Measurements from ENCODE around the gene FOXRED2. TPM values are rescaled to one million over a fixed set of nuclear protein-coding genes. Genes with fewer than 3 reads are reported as not detected.
A peak's percentile ranks its signal among the peaks of the same experiment; 100 is the strongest.

The FOXRED2 gene
- total RNA-seq, 2 donors from 2014 or later = 28.3 to 33.3 TPM

DNA sequence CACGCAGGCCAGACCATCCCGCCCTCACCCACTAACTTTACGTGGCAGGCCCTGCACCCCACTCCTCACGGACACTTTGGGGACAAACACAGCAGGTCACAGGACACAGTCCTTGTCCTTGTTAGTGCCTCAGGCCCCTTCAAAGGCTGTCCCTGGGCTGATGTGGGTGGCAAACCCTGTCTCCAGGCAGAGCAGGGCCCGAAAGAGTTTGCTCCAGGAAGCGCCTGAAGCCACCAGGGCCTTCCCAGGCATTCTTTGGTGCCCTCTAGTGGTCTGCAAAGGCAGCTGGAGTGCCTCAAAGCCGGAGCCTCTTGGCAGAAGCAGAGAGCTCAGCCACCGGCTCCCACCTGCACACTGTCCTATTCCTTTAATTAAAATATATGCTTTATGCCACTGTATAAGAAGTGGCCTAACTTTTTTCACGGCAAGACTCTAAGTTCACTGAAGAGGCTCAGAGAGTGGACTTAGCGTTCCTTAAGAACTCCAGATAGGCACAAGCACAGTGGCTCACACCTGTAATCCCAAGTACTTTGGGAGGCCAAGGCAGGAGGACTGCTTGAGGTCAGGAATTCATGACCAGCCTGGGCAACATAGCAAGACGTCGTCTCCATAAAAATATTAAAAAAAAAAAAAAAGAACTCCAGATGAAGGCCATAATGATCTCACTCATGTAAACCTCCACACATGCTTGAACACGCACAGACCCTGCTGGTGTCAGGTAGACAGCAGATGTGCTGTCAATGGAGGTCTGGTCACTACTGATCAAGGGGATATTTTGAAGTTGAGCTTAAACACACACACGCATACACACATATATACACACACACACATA is 36.5 kb downstream of the FOXRED2 start:
- peak; percentile 94 for DNase-seq
- H3K4me1 ChIP-seq (ENCODE audit: control insufficient read depth, insufficient read depth, low read length) = no peaks in the 10 kb centered on the region
- Mint-ChIP-seq H3K4me1 (peaks cover 4% of the 10 kb centered on the region), H3K9me3 (no peaks in the 10 kb centered on the region), H3K27ac (peak overlapping the region; percentile 83), H3K36me3 (ENCODE audit: low read depth) (peaks cover 14% of the 10 kb centered on the region), H3K4me3 (no peak overlapping the region), H3K27me3 (ENCODE audit: insufficient read depth) (no peaks in the 10 kb centered on the region)
- H3K9me3 ChIP-seq (ENCODE audit: control insufficient read depth, low read length) = no peaks in the 10 kb centered on the region
- no peak overlapping the region for H3K9ac ChIP-seq (ENCODE audit: extremely low read depth, low read length, poor library complexity, severe bottlenecking)
- H3K27me3 ChIP-seq (ENCODE audit: control insufficient read depth, insufficient read depth, low read length, poor library complexity, severe bottlenecking) = no peaks in the 10 kb centered on the region
- no peak overlapping the region for H3K4me3 ChIP-seq (ENCODE audit: low read length)
- no peak overlapping the region for H3K27ac ChIP-seq (ENCODE audit: low read depth, low read length)
- TF ChIP-seq, protein P1, sequence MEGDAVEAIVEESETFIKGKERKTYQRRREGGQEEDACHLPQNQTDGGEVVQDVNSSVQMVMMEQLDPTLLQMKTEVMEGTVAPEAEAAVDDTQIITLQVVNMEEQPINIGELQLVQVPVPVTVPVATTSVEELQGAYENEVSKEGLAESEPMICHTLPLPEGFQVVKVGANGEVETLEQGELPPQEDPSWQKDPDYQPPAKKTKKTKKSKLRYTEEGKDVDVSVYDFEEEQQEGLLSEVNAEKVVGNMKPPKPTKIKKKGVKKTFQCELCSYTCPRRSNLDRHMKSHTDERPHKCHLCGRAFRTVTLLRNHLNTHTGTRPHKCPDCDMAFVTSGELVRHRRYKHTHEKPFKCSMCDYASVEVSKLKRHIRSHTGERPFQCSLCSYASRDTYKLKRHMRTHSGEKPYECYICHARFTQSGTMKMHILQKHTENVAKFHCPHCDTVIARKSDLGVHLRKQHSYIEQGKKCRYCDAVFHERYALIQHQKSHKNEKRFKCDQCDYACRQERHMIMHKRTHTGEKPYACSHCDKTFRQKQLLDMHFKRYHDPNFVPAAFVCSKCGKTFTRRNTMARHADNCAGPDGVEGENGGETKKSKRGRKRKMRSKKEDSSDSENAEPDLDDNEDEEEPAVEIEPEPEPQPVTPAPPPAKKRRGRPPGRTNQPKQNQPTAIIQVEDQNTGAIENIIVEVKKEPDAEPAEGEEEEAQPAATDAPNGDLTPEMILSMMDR (conservative IDR thresholded peaks at IDR 0.05) = peak; percentile 96
- peaks cover 23% of the 10 kb centered on the region for H3K36me3 ChIP-seq (ENCODE audit: control insufficient read depth, insufficient read depth, low read length)
- WGBS, 2 experiments (ENCODE audit: insufficient coverage in 1 of 2, insufficient read length in 1 of 2) = 63 to 67% methylated on average over 6 to 14 of the region's 14 CpGs

DNA sequence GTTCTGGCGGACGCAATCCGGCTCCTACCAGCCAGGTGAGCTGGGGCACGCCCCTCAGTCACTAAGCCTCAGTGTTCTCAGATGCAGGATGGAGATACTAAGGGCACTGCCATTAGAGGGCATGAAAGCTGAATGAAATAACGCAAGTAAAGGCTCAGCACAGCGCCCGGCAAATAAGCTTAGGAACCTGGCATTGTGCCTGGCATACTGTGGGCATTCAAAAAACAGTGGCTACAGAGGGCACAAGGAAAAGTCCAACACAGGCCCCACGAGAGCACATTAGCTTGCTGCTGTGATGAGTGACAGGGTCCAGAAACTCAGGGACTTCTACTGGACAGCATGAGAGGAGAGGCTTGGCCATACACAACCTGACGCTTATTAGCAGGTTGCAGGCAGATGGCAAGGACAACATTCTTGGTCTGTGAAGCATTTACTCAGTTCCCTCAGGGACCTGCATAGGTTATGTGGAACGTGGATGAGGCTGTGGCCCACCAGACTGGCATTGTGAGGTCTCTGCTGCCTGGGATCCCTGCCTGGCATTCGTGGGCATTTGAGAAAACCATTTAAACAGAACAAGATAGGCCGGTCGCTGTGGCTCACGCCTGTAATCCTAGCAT is 37.6 kb downstream of the FOXRED2 start:
- Histone ChIP-seq H3K9me3 (ENCODE audit: control insufficient read depth, low read length) (no peaks in the 10 kb centered on the region), H3K9ac (ENCODE audit: extremely low read depth, low read length, poor library complexity, severe bottlenecking) (no peak overlapping the region), H3K4me1 (ENCODE audit: control insufficient read depth, insufficient read depth, low read length) (no peaks in the 10 kb centered on the region), H3K36me3 (ENCODE audit: control insufficient read depth, insufficient read depth, low read length) (peaks cover 12% of the 10 kb centered on the region), H3K4me3 (ENCODE audit: low read length) (no peak overlapping the region), H3K27me3 (ENCODE audit: control insufficient read depth, insufficient read depth, low read length, poor library complexity, severe bottlenecking) (no peaks in the 10 kb centered on the region), H3K27ac (ENCODE audit: low read depth, low read length) (no peak overlapping the region)
- Mint-ChIP-seq H3K4me1 (peaks cover 4% of the 10 kb centered on the region), H3K9me3 (no peaks in the 10 kb centered on the region), H3K27ac (no peak overlapping the region), H3K27me3 (ENCODE audit: insufficient read depth) (no peaks in the 10 kb centered on the region), H3K36me3 (ENCODE audit: low read depth) (peaks cover 5% of the 10 kb centered on the region), H3K4me3 (no peak overlapping the region)
- TF ChIP-seq, protein P1 (conservative IDR thresholded peaks at IDR 0.05) = no peak
- no peak for DNase-seq
- WGBS, 2 experiments (ENCODE audit: insufficient coverage in 1 of 2, insufficient read length in 1 of 2) = 95 to 99% methylated on average over 12 to 14 of the region's 14 CpGs

DNA sequence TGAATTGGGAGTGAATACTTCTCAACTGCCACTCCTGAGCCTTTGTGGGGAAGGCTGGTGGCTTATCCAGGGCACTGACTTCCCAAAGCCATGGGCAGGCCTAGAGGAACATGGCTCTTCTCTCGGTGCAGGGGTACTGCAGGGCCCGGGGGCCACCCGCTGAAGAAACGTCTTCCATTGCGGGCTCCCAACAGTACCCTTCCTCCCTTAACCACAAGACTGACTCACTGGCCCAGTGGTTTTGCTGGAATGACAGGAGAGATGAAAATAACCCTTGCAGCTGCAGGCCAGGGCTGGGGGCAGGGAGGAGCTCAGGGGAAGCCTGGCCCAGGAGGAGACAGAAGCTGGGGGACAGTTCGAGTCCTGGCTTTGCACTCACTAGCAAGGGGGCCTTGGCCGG is 38.9 kb downstream of the FOXRED2 start:
- Histone ChIP-seq H3K36me3 (ENCODE audit: control insufficient read depth, insufficient read depth, low read length) (peaks cover 8% of the 10 kb centered on the region), H3K9me3 (ENCODE audit: control insufficient read depth, low read length) (no peaks in the 10 kb centered on the region), H3K9ac (ENCODE audit: extremely low read depth, low read length, poor library complexity, severe bottlenecking) (no peak overlapping the region), H3K4me1 (ENCODE audit: control insufficient read depth, insufficient read depth, low read length) (no peaks in the 10 kb centered on the region), H3K4me3 (ENCODE audit: low read length) (no peak overlapping the region), H3K27me3 (ENCODE audit: control insufficient read depth, insufficient read depth, low read length, poor library complexity, severe bottlenecking) (no peaks in the 10 kb centered on the region), H3K27ac (ENCODE audit: low read depth, low read length) (no peak overlapping the region)
- Mint-ChIP-seq H3K36me3 (ENCODE audit: low read depth) (peaks cover 3% of the 10 kb centered on the region), H3K4me1 (peaks cover 4% of the 10 kb centered on the region), H3K9me3 (no peaks in the 10 kb centered on the region), H3K27me3 (ENCODE audit: insufficient read depth) (no peaks in the 10 kb centered on the region), H3K27ac (no peak overlapping the region), H3K4me3 (no peak overlapping the region)
- DNase-seq = no peak
- TF ChIP-seq, protein P1 (conservative IDR thresholded peaks at IDR 0.05) = no peak
- 93% methylated on average over 7 of the region's 7 CpGs; no CpG with 5 or more reads in 1 of the 2 experiments for WGBS, 2 experiments (ENCODE audit: insufficient coverage in 1 of 2, insufficient read length in 1 of 2)
